Suprapubic skin (tissue), 2 donors: ENCODE results near the gene CYTH1.
"Not testable (repeated sequence)": the region's sequence is repeated elsewhere in the genome, so short reads cannot be mapped to it uniquely, and the experiment has no call there.

Experiments used
- EP300 ChIP-seq: sonication (generic); formaldehyde crosslinking; IDR thresholded peaks from one replicate; pipeline ENCODE4 v1.6.1; 2017; ENCODE audit warnings: antibody characterized with exemption
- POLR2A ChIP-seq, 2 donors: fragments of 450-650 bp; IDR thresholded peaks; one replicate each; pipeline ENCODE4 v1.6.1; 2017; ENCODE audit warnings: antibody characterized with exemption in 2 of 2, mild to moderate bottlenecking in 2 of 2, moderate library complexity in 2 of 2

- TF ChIP-seq EP300; POLR2A (IDR thresholded peaks at IDR 0.05): not testable (repeated sequence)
Measured at GRCh38 chr17:78779286-78779651, 2.8 kb downstream of the CYTH1 start.
